Neural crest cell (in vitro differentiated cells): ENCODE results near the gene NPAS3. TPM values are rescaled to one million over a fixed set of nuclear protein-coding genes. Genes with fewer than 3 reads are reported as not detected.

ENCODE experiments used
- DNase-seq: peaks from one replicate; pipeline ENCODE4 v3.0.0; 2021; ENCODE audit warnings: low read depth, mixed read lengths, low spot score
- H3K27ac Mint-ChIP-seq: one replicate; pipeline ENCODE4 v1.8.0; 2021; ENCODE audit warnings: mild to moderate bottlenecking, mixed read lengths; ENCODE audit not compliant: unreplicated experiment
- H3K27me3 Mint-ChIP-seq: 2 replicates; pipeline ENCODE4 v1.8.0; 2021; ENCODE audit warnings: low read depth, mild to moderate bottlenecking, mixed read lengths
- H3K36me3 Mint-ChIP-seq: 2 replicates; pipeline ENCODE4 v1.8.0; 2021; ENCODE audit warnings: low read depth, mild to moderate bottlenecking, mixed read lengths
- H3K4me1 Mint-ChIP-seq: 2 replicates; pipeline ENCODE4 v1.8.0; 2021; ENCODE audit warnings: mixed read lengths
- H3K4me3 Mint-ChIP-seq: one replicate; pipeline ENCODE4 v1.8.0; 2021; ENCODE audit warnings: mild to moderate bottlenecking, mixed read lengths
- H3K9me3 Mint-ChIP-seq: 2 replicates; pipeline ENCODE4 v1.8.0; 2021; ENCODE audit warnings: mixed read lengths
- CTCF ChIP-seq: fragments of 200-600 bp; sonication (generic); conservative IDR thresholded peaks from 2 replicates; pipeline ENCODE4 v1.5.0; 2021; ENCODE audit warnings: antibody characterized with exemption, mild to moderate bottlenecking
- total RNA-seq: library from RNA; stranded (reverse); gene quantifications from 2 replicates; pipeline ENCODE4 v1.2.1, GENCODE V29; 2021

NPAS3 gene
- total RNA-seq, 1 donor from 2014 or later: 18.2 TPM

- Mint-ChIP-seq H3K4me3 (no peak overlapping the region), H3K36me3 (peaks cover 2% of the 10 kb centered on the region)
- no peak for TF ChIP-seq CTCF
Measured at GRCh38 chr14:33364466-33364865, 425.8 kb downstream of the NPAS3 start.

GRCh38 chr14:33369041-33369440 lies 430.4 kb downstream of the NPAS3 start:
- DNase-seq: no peak
- Mint-ChIP-seq H3K4me1 (peaks cover 15% of the 10 kb centered on the region), H3K27me3 (no peaks in the 10 kb centered on the region), H3K36me3 (no peaks in the 10 kb centered on the region), H3K9me3 (no peaks in the 10 kb centered on the region), H3K27ac (no peak overlapping the region), H3K4me3 (no peak overlapping the region)
- TF ChIP-seq CTCF: no peak

More at GRCh38 chr14:33364466-33364865, 425.8 kb downstream of the NPAS3 start:
- Mint-ChIP-seq H3K9me3 (no peaks in the 10 kb centered on the region), H3K4me1 (peaks cover 43% of the 10 kb centered on the region), H3K27me3 (no peaks in the 10 kb centered on the region), H3K27ac (no peak overlapping the region)
- no peak for DNase-seq

- Mint-ChIP-seq H3K27me3 (no peaks in the 10 kb centered on the region), H3K9me3 (no peaks in the 10 kb centered on the region), H3K36me3 (no peaks in the 10 kb centered on the region), H3K4me1 (peaks cover 6% of the 10 kb centered on the region), H3K4me3 (no peak overlapping the region), H3K27ac (no peak overlapping the region)
- no peak for TF ChIP-seq CTCF
- no peak for DNase-seq
Measured at GRCh38 chr14:33369972-33370371, 431.3 kb downstream of the NPAS3 start.

- no peak for DNase-seq
- no peak overlapping the region for H3K27ac Mint-ChIP-seq
- no peaks in the 10 kb centered on the region for H3K36me3 Mint-ChIP-seq
- H3K27me3 Mint-ChIP-seq: no peaks in the 10 kb centered on the region
- H3K4me3 Mint-ChIP-seq: no peak overlapping the region
- no peaks in the 10 kb centered on the region for H3K9me3 Mint-ChIP-seq
- peaks cover 4% of the 10 kb centered on the region for H3K4me1 Mint-ChIP-seq
- no peak for TF ChIP-seq CTCF
Measured at GRCh38 chr14:33370426-33370825, 431.7 kb downstream of the NPAS3 start.

GRCh38 chr14:33375196-33375595 lies 436.5 kb downstream of the NPAS3 start:
- Mint-ChIP-seq H3K36me3 (peaks cover 3% of the 10 kb centered on the region), H3K27ac (no peak overlapping the region), H3K9me3 (no peaks in the 10 kb centered on the region), H3K4me1 (peaks cover 2% of the 10 kb centered on the region), H3K27me3 (no peaks in the 10 kb centered on the region), H3K4me3 (no peak overlapping the region)
- DNase-seq: no peak
- TF ChIP-seq CTCF: no peak

- peaks cover 4% of the 10 kb centered on the region for H3K4me1 Mint-ChIP-seq
- DNase-seq: no peak
- no peak for TF ChIP-seq CTCF
- H3K36me3 Mint-ChIP-seq: peaks cover 3% of the 10 kb centered on the region
- no peak overlapping the region for H3K27ac Mint-ChIP-seq
- no peaks in the 10 kb centered on the region for H3K9me3 Mint-ChIP-seq
- H3K4me3 Mint-ChIP-seq: no peak overlapping the region
- no peaks in the 10 kb centered on the region for H3K27me3 Mint-ChIP-seq
Measured at GRCh38 chr14:33375786-33376185, 437.1 kb downstream of the NPAS3 start.
